ENCODE data around the gene RFX3.

Gene RFX3

GRCh38 chr9:3514786-3515185, 11.0 kb downstream of the RFX3 start:
- TF ChIP-seq CTCF (IDR thresholded peaks at IDR 0.05; ENCODE audit: insufficient read depth, low read depth, low read length, missing control alignments), result no peak
- no peak for DNase-seq (ENCODE audit: low read depth)
- no peak overlapping the region for H3K4me3 ChIP-seq (ENCODE audit: low read depth, low read length)

DNA sequence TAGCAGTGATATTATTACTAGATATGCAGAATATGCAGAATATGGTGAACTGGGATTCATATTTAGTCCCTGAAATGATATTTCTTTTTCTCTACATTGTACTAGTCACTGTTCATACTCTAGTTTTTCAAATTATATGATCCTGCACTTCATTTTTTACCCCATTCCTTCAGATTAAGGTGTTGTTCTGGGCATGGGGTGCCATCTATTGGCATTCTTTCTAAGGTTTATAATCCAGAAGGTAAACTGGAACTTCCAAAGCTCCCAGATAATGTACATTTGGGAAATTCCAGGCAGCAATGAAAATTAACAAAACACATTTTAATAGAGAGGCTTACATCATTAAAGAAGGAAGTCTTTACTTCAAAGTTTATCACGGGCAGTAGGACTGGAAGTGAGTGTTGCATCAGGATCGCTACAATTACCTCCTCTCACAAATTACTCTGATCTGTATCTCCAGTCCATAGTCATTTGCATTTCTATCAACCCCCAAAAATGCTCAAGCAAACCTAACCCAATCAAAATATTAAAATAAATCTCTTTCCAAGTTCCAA, 12.5 kb downstream of the RFX3 start:
- DNase-seq (ENCODE audit: low read depth), result no peak
- TF ChIP-seq CTCF (IDR thresholded peaks at IDR 0.05; ENCODE audit: insufficient read depth, low read depth, low read length, missing control alignments), result no peak
- H3K4me3 ChIP-seq (ENCODE audit: low read depth, low read length), result no peak overlapping the region

DNA sequence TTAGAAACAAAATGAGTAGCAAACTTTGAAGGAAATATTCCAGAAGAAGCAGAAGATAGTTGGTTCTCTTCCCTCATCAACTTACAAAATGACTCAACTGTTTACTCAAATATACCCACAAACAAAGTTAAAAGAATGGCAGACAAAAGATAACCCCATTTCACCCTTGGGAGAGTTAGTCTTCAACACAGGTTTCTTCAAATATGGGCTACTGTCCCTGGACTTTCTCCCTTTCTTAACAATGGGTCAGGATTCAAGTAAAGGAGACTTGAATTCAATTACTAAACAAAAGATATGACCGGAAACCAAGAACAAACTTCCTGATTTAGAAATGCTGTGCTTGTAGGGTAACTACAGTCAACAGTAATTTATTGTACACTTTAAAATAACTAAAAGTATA, 14.2 kb downstream of the RFX3 start:
- TF ChIP-seq CTCF (IDR thresholded peaks at IDR 0.05; ENCODE audit: insufficient read depth, low read depth, low read length, missing control alignments), result no peak
- DNase-seq (ENCODE audit: low read depth), result no peak
- H3K4me3 ChIP-seq (ENCODE audit: low read depth, low read length), result no peak overlapping the region

GRCh38 chr9:3510796-3511195, 15.0 kb downstream of the RFX3 start:
- DNase-seq (ENCODE audit: low read depth), result no peak
- H3K4me3 ChIP-seq (ENCODE audit: low read depth, low read length), result no peak overlapping the region
- TF ChIP-seq CTCF (IDR thresholded peaks at IDR 0.05; ENCODE audit: insufficient read depth, low read depth, low read length, missing control alignments), result no peak

GRCh38 chr9:3509926-3510325, 15.9 kb downstream of the RFX3 start:
- no peak overlapping the region for H3K4me3 ChIP-seq (ENCODE audit: low read depth, low read length)
- no peak for TF ChIP-seq CTCF (IDR thresholded peaks at IDR 0.05; ENCODE audit: insufficient read depth, low read depth, low read length, missing control alignments)
- DNase-seq (ENCODE audit: low read depth), result no peak

DNA sequence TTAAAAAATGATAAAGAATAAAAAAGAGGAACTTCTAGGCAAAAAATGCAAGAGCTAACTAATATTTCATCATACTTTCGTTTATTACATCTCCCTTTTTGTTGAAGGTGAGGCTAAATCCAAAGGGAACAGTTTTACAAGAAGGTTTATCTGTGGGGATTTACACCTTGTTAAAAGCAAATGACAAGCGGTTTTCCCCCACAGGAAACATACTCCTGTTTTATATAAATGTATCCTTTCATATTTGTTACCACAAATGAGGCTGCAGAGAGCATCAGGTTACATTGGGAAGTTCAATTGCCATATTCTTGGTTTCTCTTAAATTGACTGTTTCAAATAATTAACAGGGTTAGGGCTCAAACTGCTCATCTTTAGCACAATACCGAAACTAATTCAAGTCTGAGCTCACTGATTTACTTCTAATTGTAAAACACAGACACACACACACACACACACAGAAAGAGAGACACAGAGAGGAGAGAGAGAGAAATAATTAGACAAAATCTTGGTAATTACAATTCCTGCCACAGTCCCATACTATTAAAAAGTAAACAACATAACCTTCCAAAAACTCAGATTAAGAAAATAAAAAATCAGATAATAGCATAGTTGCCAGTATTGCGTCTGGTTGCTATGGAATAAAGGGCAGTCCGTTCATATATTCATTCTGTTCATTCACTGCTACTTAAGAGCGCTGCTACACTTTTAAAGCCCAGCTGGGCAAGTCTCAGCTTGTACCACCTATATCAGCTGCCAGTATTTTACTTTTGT, 17.1 kb downstream of the RFX3 start:
- no peak for TF ChIP-seq CTCF (IDR thresholded peaks at IDR 0.05; ENCODE audit: insufficient read depth, low read depth, low read length, missing control alignments)
- DNase-seq (ENCODE audit: low read depth), result peak; percentile 41
- H3K4me3 ChIP-seq (ENCODE audit: low read depth, low read length), result peak overlapping the region; percentile 47

DNA sequence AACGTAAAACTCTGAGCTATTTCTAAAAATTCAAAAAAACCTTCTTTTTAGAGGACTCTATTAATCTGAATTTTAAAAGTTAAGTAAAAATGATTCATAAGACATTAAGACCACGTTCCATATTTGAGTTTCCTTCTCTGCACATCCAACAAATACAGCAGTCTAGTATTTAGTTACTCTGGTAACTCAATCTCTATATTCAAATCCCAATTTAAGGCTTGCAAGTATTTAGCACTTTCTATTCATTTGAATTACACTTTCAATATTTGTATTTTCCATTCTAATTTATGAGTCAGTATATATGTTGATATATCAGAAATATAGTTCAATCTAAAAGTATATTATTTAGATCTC, 17.7 kb downstream of the RFX3 start:
- peak overlapping the region; percentile 47 for H3K4me3 ChIP-seq (ENCODE audit: low read depth, low read length)
- TF ChIP-seq CTCF (IDR thresholded peaks at IDR 0.05; ENCODE audit: insufficient read depth, low read depth, low read length, missing control alignments), result no peak
- no peak for DNase-seq (ENCODE audit: low read depth)
